COLO668 (cell line): ENCODE results near the gene TUFM.
"Not testable (repeated sequence)": the region's sequence is repeated elsewhere in the genome, so short reads cannot be mapped to it uniquely, and the experiment has no call there.

Experiments used
- DNase-seq: peaks from one replicate; lab custom pipeline; 2025; ENCODE audit not compliant: unreplicated experiment; lab: John Stamatoyannopoulos, UW

The TUFM gene

GRCh38 chr16:28875134-28876018 is 29.2 kb upstream of the TUFM start:
- no peak for DNase-seq

- DNase-seq: no peak
These were observed 28.3 kb upstream of the TUFM start for GRCh38 chr16:28874406-28874805.

GRCh38 chr16:28873543-28874201 is 27.5 kb upstream of the TUFM start:
- peak; percentile 26 for DNase-seq

- DNase-seq: no peak
These were observed 26.8 kb upstream of the TUFM start for GRCh38 chr16:28872952-28873351.

DNA sequence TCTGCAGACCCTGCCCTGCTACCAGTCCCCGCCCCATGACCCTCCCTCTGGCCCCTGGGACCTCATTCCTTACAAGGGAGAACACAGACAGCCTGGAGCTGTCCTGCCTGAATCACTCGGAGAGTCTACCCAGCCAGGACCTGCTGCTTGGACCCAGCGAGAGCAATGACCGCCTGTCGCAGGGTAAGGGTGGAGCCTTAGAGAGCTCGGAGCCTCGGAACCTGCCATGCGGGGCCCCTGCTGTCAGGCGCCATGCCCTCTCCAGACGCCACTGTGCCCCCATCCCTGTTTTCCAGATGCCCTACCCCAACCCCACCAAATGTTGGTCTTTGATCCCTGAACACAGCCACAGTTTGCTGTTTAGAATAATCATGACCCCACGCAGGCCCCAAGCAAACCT is 23.1 kb upstream of the TUFM start:
- DNase-seq: no peak

DNA sequence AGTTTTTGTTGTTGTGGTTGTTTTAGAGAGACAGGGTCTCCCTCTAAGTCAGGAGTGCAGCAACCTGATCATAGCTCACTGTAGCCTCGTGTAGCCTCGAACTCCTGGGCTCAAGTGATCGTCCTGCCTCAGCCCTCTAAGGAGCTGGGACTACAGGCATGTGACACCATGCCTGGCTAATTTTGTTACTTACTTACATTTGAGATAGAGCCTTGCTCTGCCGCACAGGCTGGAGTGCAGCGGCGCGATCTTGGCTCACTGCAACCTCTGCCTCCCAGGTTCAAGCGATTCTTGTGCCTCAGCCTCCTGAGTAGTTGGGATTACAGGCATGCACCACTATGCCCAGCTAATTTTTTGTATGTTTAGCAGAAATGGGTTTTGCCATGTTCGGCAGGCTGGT is 21.5 kb upstream of the TUFM start:
- not testable (repeated sequence) for DNase-seq

DNA sequence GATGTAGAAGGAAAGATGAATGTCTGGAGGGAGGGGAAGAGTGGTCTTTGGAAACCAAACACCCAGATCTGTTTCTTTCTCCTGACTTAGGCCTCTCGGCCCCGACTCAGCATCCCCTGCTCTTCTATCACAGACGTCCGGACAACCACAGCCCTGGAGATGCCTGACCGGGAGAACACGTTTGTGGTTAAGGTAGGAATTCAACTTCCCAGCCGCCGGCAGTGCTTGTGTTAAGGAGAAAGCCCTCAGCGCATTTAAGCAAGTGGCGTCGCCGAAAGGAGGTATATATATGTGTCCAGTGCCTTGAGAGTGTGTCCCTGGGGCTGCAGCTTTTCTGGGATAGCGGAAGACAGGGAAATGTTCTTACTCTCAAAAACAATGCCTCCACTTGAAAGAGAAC is 21.1 kb upstream of the TUFM start:
- DNase-seq: no peak

DNA sequence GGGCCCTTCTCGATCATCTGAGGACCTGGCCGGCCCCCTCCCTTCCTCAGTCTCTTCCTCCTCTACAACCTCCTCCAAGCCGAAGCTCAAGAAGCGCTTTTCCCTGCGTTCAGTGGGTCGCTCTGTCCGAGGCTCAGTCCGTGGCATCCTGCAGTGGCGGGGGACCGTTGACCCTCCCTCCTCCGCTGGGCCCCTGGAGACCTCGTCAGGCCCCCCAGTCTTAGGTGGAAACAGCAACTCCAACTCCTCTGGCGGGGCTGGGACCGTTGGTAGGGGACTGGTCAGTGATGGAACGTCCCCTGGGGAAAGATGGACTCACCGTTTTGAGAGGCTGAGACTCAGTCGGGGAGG is 20.3 kb upstream of the TUFM start:
- DNase-seq: no peak

DNA sequence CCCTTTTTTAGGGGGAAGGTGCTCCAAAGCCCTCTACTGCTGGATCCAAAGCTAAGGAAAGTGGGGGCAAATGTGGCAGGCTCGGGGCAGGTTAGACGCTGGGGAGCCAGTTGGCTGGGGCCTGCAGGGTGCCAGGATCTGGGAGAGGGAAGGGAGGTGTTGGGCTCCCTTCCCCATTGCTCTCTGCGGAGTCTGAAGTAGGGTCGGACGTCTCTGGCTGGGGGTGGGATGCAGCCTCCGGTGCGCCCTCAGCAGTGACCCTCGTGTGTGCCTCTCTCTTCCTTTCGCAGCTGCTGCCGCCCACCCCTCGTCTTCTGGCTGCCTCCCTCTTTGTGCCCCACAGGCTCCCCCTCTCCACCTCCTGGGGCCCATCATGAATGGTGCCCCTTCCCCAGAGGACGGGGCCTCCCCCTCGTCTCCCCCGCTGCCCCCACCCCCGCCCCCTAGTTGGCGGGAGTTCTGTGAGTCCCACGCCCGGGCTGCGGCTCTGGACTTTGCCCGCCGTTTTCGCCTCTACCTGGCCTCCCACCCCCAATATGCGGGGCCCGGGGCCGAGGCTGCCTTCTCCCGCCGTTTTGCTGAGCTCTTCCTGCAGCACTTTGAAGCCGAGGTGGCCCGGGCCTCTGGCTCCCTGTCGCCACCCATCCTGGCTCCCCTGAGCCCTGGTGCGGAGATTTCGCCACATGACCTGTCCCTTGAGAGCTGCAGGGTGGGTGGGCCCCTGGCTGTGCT is 19.7 kb upstream of the TUFM start:
- DNase-seq: no peak

DNA sequence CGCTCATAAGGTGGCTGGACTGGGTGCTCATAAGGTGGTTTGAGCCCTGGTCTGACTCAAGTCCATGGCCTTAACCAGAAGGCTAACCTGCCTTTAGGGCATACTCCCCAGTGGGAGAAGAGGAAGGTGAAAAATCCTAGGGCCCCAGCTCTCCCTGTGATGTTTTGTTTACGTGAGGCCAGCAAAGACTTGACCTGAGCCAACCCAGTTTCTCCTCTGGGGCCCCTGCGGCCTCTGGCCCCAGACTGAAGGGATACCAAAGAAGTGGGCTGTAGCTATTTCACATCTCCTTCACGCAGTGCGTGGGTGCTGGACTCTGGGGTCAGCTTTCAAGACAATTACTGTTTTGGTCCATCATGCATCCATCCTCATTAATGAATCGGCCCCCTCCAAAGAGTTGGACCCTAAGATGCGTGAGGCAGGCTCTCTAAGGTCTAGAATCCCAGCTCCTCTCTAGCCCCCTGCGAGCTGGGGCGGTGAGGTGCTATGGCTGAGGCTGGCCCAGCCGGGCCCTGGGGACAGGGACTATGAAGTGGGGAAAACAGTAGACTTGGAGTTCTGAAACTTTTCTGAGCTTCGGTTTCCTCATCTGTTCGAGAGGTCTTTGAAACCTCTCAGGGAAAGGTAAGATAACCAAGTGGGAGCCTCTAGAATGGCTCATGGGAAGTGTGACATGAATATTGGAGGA is 19.0 kb upstream of the TUFM start:
- DNase-seq: no peak

DNA sequence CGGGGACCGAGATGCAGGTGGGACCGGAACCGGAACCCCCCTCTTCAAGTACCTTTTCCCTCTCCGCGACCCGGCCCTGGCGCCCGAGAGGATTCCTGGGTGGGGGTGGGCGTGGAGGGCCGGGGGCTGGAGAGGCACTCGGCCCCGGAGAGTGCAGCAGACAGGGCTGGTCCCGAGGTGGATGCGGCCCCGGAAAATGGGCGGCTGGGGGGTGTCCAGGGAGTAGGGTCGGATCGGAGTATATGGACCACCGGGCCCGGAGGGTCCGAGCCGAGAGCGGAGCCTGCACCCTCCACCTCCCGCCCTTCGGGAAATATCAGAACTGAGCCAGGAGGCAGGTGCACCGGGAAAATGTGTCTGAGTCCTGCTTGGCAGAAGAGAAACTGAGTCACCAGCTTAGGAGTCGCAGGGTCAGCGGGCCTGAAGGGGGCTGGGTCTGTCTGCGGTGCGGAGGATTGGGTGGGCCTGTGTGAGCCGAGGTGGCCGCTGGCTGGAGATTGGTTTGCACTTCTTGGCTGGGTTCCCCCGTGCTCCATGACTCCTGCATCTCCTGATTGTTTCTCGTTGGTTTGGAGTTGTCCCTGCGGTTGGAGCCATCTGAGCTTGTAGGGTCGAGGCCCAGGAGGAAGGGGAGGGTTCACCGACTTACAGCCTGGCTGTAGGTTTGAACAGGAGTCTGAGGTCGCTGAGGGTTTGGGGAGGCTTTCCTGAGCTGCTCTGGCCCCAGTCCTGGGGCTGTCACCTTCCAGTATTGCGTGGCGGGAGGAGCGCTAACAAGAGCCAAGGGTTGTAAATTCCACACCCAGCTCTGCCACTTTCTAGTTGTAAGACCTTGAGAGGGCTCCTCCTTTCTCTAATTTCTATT is 18.0 kb upstream of the TUFM start:
- no peak for DNase-seq

GRCh38 chr16:28859326-28859725 is 13.2 kb upstream of the TUFM start:
- no peak for DNase-seq

DNA sequence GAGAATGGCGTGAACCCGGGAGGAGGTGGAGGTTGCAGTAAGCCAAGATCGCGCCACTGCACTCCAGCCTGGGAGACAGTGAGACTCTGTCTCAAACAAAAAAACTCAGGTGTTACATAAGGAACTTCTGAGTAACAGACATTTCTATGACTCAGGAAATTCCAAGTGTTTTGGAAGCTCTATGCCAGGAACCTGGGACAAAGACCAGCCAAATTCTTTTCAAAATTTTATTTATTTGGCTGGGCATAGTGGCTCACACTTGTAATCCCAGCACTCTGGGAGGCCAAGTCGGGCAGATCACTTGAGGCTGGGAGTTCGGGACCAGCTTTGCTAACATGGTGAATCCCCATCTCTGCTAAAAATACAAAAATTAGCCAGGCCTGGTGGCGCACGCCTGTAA is 12.3 kb upstream of the TUFM start:
- no peak for DNase-seq

DNA sequence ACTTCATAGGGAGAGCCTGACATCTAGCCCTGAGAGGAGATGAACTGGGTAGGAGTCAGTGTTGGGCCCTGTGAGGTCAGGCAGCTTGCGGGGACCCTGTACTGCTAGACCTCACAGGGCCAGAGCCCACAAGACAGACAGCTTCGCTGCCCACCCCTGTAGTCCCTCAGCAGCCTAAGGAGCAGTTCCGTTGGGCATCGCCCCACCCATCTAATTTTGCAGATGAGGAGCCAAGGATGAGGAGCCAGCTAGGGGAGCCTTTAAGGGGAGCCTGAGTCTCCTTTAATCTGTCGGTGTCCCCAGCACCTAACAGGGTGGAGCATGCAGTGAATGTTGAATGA is 755 bp upstream of the TUFM start:
- peak; percentile 28 for DNase-seq

- no peak for DNase-seq
These were observed 428 bp downstream of the TUFM start for GRCh38 chr16:28845761-28846079.

DNA sequence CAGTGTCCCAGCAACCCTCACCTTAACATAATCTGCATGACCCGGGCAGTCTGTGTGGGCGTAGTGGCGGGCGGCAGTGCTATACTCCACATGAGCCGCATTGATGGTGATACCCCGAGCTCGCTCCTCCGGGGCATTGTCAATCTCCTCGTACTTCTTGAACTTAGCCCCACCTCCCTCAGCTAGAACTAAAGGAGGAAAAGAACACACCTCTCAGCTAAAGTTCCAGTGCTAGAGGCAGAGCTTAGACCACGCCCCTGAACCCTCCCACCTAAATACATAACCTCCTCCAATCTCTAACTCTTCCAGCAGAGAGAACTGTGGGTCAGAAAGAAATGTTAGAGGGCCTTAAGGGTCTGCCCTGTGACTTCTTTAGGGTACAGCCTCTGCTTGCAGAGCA is 855 bp downstream of the TUFM start:
- peak; percentile 11 for DNase-seq

DNA sequence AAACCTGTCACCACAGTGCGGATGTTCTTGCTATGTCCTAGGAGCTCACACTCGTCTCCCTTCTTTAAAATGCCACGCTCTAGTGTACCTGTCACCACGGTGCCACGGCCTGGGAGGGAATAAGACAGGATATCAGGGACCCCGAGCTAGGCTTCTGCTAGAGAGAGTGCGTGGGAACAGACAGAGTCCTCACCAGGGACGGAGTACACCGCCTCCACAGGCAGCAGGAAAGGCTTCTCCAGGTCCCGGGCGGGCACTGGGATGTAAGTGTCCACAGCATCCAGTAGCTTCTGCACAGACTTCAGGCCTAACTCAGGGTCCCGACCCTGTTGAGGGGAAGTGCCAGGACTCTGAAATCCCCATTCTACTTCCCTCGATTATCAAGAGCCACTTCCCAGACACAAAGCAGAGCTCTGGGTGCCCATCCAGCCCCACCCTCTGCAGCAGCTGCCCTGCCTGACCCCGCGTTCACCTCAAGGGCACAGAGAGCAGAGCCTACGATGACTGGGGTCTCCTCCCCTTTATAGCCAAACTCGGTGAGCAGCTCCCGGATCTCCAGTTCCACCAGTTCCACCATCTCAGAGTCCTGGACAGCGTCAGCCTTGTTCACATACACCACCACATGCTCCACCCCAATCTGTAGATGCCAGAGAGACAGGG is 1.8 kb downstream of the TUFM start:
- no peak for DNase-seq

- DNase-seq: no peak
These were observed 2.4 kb downstream of the TUFM start for GRCh38 chr16:28843766-28844165.

DNA sequence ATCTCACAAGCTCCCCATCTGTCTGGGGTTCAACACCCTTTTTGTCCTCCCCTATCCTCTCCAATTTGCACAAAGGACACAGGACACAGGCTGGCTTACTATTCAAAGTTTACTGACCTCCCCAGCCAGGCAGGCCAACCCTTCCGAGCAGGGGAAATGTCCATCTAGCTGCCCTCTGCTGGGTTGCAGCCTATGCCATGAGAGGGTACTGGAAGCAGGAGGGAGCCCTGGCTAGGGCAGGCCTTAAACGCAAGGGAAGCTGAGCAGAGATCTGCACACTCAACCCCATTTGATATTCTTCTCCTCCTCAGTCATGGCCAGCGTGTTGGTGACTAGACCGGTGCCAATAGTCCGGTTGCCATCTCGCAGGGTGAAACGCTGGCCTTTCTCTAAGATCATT is 3.5 kb downstream of the TUFM start:
- DNase-seq: no peak

DNA sequence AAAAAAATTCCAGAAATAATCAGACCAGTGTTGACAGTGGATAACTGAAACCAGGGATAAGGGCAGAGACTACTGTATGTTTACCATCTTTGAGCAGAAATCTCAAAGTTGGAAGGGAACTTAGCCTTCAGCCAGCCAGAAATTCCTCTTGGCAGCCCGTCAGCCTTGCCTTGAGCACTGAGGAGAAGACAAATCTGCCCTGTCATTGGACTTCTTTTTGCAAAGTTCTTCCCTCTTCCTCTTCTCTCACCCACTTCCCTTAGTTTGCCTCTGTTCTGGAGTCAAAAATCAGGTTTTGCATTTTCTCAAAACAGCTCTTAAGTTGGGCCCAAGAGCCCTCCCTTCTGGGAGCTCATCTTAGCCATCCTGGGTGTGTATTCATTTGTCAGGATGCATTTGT is 6.2 kb downstream of the TUFM start:
- DNase-seq: no peak
